ENCODE data around the gene CPNE4.

CPNE4 gene

DNA sequence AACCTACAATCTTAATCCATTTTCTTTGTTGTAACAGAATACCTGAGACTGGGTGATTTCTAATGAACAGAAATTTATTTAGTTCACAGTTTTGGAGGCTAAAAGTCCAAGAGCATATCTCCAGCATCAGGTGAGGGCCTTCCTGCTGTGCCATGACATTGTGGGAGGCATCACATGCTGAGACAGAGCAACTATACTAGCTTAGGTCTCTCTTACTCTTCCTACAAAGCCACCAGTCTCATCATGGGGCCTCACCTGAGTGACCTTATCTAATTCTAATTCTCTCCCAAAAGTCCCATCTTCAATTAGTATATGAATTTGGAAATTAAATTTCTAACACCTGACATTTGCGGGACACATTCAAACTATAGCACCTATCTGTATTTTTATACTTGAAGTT, 285.0 kb downstream of the CPNE4 start:
- H3K4me3 ChIP-seq (ENCODE audit: low read depth, low read length) = no peak overlapping the region
- no peak for DNase-seq (ENCODE audit: low read depth)
- in situ Hi-C loops (cut with HindIII; ENCODE audit: low sequenced_read_pairs) = no loop called here
- TF ChIP-seq, protein P1, sequence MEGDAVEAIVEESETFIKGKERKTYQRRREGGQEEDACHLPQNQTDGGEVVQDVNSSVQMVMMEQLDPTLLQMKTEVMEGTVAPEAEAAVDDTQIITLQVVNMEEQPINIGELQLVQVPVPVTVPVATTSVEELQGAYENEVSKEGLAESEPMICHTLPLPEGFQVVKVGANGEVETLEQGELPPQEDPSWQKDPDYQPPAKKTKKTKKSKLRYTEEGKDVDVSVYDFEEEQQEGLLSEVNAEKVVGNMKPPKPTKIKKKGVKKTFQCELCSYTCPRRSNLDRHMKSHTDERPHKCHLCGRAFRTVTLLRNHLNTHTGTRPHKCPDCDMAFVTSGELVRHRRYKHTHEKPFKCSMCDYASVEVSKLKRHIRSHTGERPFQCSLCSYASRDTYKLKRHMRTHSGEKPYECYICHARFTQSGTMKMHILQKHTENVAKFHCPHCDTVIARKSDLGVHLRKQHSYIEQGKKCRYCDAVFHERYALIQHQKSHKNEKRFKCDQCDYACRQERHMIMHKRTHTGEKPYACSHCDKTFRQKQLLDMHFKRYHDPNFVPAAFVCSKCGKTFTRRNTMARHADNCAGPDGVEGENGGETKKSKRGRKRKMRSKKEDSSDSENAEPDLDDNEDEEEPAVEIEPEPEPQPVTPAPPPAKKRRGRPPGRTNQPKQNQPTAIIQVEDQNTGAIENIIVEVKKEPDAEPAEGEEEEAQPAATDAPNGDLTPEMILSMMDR (IDR thresholded peaks at IDR 0.05; ENCODE audit: low read depth, low read length, missing control alignments) = no peak

DNA sequence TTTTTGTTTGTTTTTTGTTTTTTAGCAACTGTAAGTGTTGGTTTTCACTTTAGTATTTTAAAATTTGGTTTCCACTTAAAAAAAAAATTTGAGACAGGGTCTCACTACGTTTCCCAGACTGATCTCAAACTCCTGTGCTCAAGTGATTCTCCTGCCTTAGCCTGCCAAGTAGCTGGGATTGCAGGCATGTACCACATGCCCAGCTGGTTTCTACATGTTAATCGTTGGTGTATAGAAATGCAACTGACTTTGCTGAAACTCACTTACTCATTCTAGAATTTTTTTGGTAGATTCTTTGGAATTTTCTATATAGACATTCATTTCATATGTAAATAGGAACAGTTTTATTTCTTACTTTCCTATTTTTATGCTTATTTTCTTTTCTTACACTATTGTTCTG, 287.3 kb downstream of the CPNE4 start:
- in situ Hi-C loops (cut with HindIII; ENCODE audit: low sequenced_read_pairs) = no loop called here
- TF ChIP-seq, protein P1 (IDR thresholded peaks at IDR 0.05; ENCODE audit: low read depth, low read length, missing control alignments) = no peak
- DNase-seq (ENCODE audit: low read depth) = no peak
- no peak overlapping the region for H3K4me3 ChIP-seq (ENCODE audit: low read depth, low read length)

DNA sequence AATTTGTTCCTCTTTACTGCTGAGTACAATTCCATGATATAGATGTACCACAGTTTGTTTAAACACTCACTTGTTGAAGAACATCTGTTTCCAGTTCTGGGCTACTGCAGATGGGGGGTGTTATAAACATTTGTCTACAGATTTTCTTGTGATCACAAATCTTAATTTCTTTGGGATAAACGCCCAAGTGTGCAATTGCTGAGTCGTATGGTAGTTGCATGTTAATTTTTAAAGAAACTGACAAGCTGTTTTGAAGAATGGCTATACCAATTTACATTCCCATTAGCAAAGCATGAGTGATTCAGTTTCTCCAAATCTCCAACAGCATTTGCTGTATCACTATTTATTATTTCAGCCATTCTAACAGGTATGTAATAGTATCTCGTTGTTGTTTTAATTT, 290.0 kb downstream of the CPNE4 start:
- in situ Hi-C loops (cut with HindIII; ENCODE audit: low sequenced_read_pairs) = no loop called here

DNA sequence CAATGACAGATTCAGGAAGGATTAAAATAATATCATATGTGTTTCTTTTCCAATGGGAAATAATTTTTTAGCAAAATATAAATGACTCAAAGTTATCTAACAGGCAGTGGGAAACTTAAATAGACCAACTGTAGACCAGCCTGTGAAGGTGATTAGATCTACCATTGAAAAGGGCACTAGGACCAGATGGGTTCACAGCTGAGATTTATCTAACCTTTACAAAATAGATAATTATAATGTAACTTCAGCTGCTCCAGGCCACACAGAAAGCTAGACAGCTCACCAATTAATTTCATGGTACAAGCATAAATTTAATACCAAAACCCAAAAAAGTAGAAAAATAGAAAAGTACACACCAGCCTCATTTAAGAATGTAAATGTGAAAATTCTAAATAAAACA, 291.7 kb downstream of the CPNE4 start:
- in situ Hi-C loops (cut with HindIII; ENCODE audit: low sequenced_read_pairs) = no loop called here
- TF ChIP-seq, protein P1 (IDR thresholded peaks at IDR 0.05; ENCODE audit: low read depth, low read length, missing control alignments) = no peak
- DNase-seq (ENCODE audit: low read depth) = no peak
- no peak overlapping the region for H3K4me3 ChIP-seq (ENCODE audit: low read depth, low read length)

More for the DNA sequence above, 290.0 kb downstream of the CPNE4 start:
- TF ChIP-seq, protein P1 (IDR thresholded peaks at IDR 0.05; ENCODE audit: low read depth, low read length, missing control alignments) = no peak
- no peak overlapping the region for H3K4me3 ChIP-seq (ENCODE audit: low read depth, low read length)
- no peak for DNase-seq (ENCODE audit: low read depth)

DNA sequence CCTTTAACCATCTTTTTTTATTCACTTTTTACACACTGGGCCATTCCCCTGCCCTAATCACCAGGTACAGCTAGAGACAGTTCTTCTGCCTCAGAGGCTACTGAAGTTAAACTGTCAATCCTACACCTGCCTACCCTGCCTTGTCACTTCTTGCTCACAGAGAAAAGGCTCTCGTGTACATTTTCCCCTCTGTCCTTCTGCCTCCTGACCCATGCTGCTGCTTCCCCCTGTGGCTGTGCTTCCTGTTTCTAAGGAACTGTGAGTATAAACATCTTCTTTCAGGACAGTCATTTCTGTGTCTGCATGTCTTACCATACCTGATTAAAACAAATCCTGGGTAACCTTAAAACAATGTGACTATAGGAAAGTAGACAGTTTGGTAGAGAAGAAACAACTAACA, 295.6 kb downstream of the CPNE4 start:
- in situ Hi-C loops (cut with HindIII; ENCODE audit: low sequenced_read_pairs) = no loop called here
- TF ChIP-seq, protein P1 (IDR thresholded peaks at IDR 0.05; ENCODE audit: low read depth, low read length, missing control alignments) = no peak
- H3K4me3 ChIP-seq (ENCODE audit: low read depth, low read length) = no peak overlapping the region
- DNase-seq (ENCODE audit: low read depth) = no peak

GRCh38 chr3:131738095-131738494, 296.7 kb downstream of the CPNE4 start:
- TF ChIP-seq, protein P1 (IDR thresholded peaks at IDR 0.05; ENCODE audit: low read depth, low read length, missing control alignments) = no peak
- in situ Hi-C loops (cut with HindIII; ENCODE audit: low sequenced_read_pairs) = no loop called here
- DNase-seq (ENCODE audit: low read depth) = no peak
- no peak overlapping the region for H3K4me3 ChIP-seq (ENCODE audit: low read depth, low read length)

GRCh38 chr3:131735544-131735943, 299.3 kb downstream of the CPNE4 start:
- H3K4me3 ChIP-seq (ENCODE audit: low read depth, low read length) = no peak overlapping the region
- in situ Hi-C loops (cut with HindIII; ENCODE audit: low sequenced_read_pairs) = no loop called here
- no peak for DNase-seq (ENCODE audit: low read depth)
- TF ChIP-seq, protein P1 (IDR thresholded peaks at IDR 0.05; ENCODE audit: low read depth, low read length, missing control alignments) = no peak
